Fibroblast of pulmonary artery (primary cell): ENCODE measurements around the gene FAM76A.

Experiments used
- DNase-seq: peaks from one replicate; pipeline ENCODE4 v3.0.0-alpha.2; 2010; ENCODE audit warnings: low read depth
- H3K4me3 ChIP-seq: replicated peaks from 2 replicates; pipeline ENCODE4 v1.5.1; 2011; ENCODE audit warnings: low read depth, mild to moderate bottlenecking, control low read depth, low read length, moderate library complexity
- CTCF ChIP-seq: IDR thresholded peaks from 2 replicates; pipeline ENCODE4 v1.5.1; 2011; ENCODE audit warnings: mild to moderate bottlenecking, control low read depth, low read length, inconsistent platforms; ENCODE audit errors: missing control alignments

The FAM76A gene

GRCh38 chr1:27710574-27710973 lies 15.2 kb upstream of the FAM76A start:
- H3K4me3 ChIP-seq: no peak overlapping the region
- TF ChIP-seq CTCF: no peak
- DNase-seq: no peak

- TF ChIP-seq CTCF: no peak
- H3K4me3 ChIP-seq: no peak overlapping the region
- DNase-seq: no peak
Measured at GRCh38 chr1:27713139-27713725, 12.5 kb upstream of the FAM76A start.

- DNase-seq: no peak
- no peak overlapping the region for H3K4me3 ChIP-seq
- TF ChIP-seq CTCF: no peak
Measured at GRCh38 chr1:27713869-27714513, 11.8 kb upstream of the FAM76A start.

- DNase-seq: no peak
- TF ChIP-seq CTCF: no peak
- H3K4me3 ChIP-seq: no peak overlapping the region
Measured at GRCh38 chr1:27716262-27716895, 9.4 kb upstream of the FAM76A start.

GRCh38 chr1:27719286-27720251 lies 6.2 kb upstream of the FAM76A start:
- peak; percentile 22 for DNase-seq
- no peak overlapping the region for H3K4me3 ChIP-seq
- TF ChIP-seq CTCF: peak; percentile 54

GRCh38 chr1:27724961-27725373 lies 794 bp upstream of the FAM76A start:
- peak overlapping the region; percentile 53 for H3K4me3 ChIP-seq
- peak; percentile 6 for DNase-seq
- TF ChIP-seq CTCF: no peak
